Trophoblast cell (in vitro differentiated cells and primary cell): ENCODE measurements around the gene FGD2.

Source experiments
- DNase-seq, 2 donors: peaks; one replicate each; pipeline ENCODE4 v3.0.0-alpha.2; 2016
- H2AFZ ChIP-seq: 2 replicates; pipeline ENCODE4 v1.6.1; 2013; ENCODE audit warnings: low read length, moderate library complexity, mild to moderate bottlenecking; ENCODE audit not compliant: insufficient read depth, poor library complexity
- H2AK5ac ChIP-seq: 2 replicates; pipeline ENCODE4 v1.6.1; 2013; ENCODE audit warnings: mild to moderate bottlenecking, low read length
- H2BK120ac ChIP-seq: 2 replicates; pipeline ENCODE4 v1.6.1; 2013; ENCODE audit warnings: low read length, mild to moderate bottlenecking, moderate library complexity; ENCODE audit not compliant: insufficient read depth, poor library complexity
- H2BK12ac ChIP-seq: 2 replicates; pipeline ENCODE4 v1.6.1; 2013; ENCODE audit warnings: mild to moderate bottlenecking, low read length, moderate library complexity
- H2BK5ac ChIP-seq: 2 replicates; pipeline ENCODE4 v1.6.1; 2013; ENCODE audit warnings: low read length, low read depth, moderate library complexity, mild to moderate bottlenecking; ENCODE audit not compliant: poor library complexity
- H3K14ac ChIP-seq: 2 replicates; pipeline ENCODE4 v1.6.1; 2013; ENCODE audit warnings: mild to moderate bottlenecking, low read length
- H3K18ac ChIP-seq: 2 replicates; pipeline ENCODE4 v1.6.1; 2013; ENCODE audit warnings: mild to moderate bottlenecking, low read length
- H3K23ac ChIP-seq: 2 replicates; pipeline ENCODE4 v1.6.1; 2013; ENCODE audit warnings: low read length
- H3K27ac ChIP-seq: 2 replicates; pipeline ENCODE4 v1.5.1; 2013; ENCODE audit warnings: low read depth, mild to moderate bottlenecking, inconsistent platforms, low read length, moderate library complexity
- H3K27me3 ChIP-seq: 2 replicates; pipeline ENCODE4 v1.6.1; 2013; ENCODE audit warnings: inconsistent platforms, mild to moderate bottlenecking, low read length, moderate library complexity; ENCODE audit not compliant: insufficient read depth
- H3K36me3 ChIP-seq, 2 experiments: 1 replicate in 1 of 2; 2 replicates in 1 of 2; pipeline ENCODE4 v1.6.1; 2013; ENCODE audit warnings: low read length in 2 of 2, mild to moderate bottlenecking in 2 of 2, moderate library complexity in 1 of 2; ENCODE audit not compliant: insufficient read depth in 2 of 2, control insufficient read depth in 1 of 2
- H3K4ac ChIP-seq: 2 replicates; pipeline ENCODE4 v1.6.1; 2013; ENCODE audit warnings: low read depth, mild to moderate bottlenecking, low read length, moderate library complexity
- H3K4me1 ChIP-seq, 2 experiments: 1 replicate in 1 of 2; 2 replicates in 1 of 2; pipeline ENCODE4 v1.6.1; 2013; ENCODE audit warnings: low read length in 2 of 2, mild to moderate bottlenecking in 2 of 2, moderate library complexity in 1 of 2; ENCODE audit not compliant: insufficient read depth in 2 of 2, control insufficient read depth in 1 of 2
- H3K4me2 ChIP-seq: 2 replicates; pipeline ENCODE4 v1.6.1; 2013; ENCODE audit warnings: inconsistent platforms, mild to moderate bottlenecking, low read length, moderate library complexity
- H3K4me3 ChIP-seq: 2 replicates; pipeline ENCODE4 v1.5.1; 2013; ENCODE audit warnings: mild to moderate bottlenecking, low read depth, low read length, inconsistent platforms
- H3K79me1 ChIP-seq: one replicate; pipeline ENCODE4 v1.6.1; 2013; ENCODE audit warnings: low read length
- H3K79me2 ChIP-seq: 2 replicates; pipeline ENCODE4 v1.6.1; 2013; ENCODE audit warnings: low read length, mild to moderate bottlenecking; ENCODE audit not compliant: control insufficient read depth, insufficient read depth, poor library complexity
- H3K9ac ChIP-seq: 2 replicates; pipeline ENCODE4 v1.6.1; 2013; ENCODE audit warnings: mild to moderate bottlenecking, low read length
- H3K9me3 ChIP-seq: 2 replicates; pipeline ENCODE4 v1.6.1; 2013; ENCODE audit warnings: low read depth, mild to moderate bottlenecking, control low read depth, inconsistent platforms, low read length; ENCODE audit not compliant: insufficient read depth
- H4K12ac ChIP-seq: 2 replicates; pipeline ENCODE4 v1.6.1; 2013; ENCODE audit warnings: low read depth, mild to moderate bottlenecking, low read length, moderate library complexity
- H4K8ac ChIP-seq: 2 replicates; pipeline ENCODE4 v1.6.1; 2013; ENCODE audit warnings: low read depth, mild to moderate bottlenecking, low read length, moderate library complexity
- H4K91ac ChIP-seq: one replicate; pipeline ENCODE4 v1.6.1; 2013; ENCODE audit warnings: low read depth, mild to moderate bottlenecking, low read length, moderate library complexity
- WGBS: extraction: QIAGEN DNeasy Blood & Tissue Kit; methylation state at CpG from one replicate; pipeline ENCODE4 v1.1.7; 2013; ENCODE audit warnings: missing lambda C conversion rate; ENCODE audit not compliant: insufficient read length, insufficient coverage; ENCODE audit errors: extremely low coverage; 5-methylcytosine and 5-hydroxymethylcytosine counted together

Gene FGD2

DNA sequence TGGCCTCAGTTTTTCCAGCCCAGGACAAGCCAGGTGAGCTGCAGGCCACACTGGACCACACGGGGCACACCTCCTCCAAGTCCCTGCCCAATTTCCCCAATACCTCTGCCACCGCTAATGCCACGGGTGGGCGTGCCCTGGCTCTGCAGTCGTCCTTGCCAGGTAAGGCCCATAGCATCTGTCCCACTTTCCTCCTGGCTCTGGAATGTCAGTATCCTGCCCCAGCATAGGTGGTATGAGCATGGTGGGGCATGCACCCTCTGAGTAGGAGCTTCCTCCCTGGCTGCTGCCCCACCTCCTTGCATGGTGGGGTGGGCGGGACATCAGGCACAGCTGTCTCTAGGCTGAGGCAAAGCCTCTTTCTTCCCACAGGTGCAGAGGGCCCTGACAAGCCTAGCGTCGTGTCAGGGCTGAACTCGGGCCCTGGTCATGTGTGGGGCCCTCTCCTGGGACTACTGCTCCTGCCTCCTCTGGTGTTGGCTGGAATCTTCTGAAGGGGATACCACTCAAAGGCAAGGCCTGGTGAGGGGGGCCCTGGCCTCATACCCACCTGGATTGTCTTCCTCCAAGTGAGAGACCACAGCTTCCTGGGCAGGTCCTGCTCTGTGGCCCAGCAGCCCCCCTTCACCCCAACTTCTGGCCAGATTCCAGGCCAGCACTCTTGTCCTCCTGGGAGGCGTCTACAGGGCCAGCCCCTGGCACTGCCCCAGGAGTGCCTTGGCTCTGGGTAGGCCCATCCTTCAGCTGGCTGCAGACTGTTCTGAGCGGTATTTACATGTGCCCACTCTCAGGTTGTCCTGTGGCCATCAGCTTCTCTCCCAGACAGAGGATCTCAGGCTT, 41.8 kb upstream of the FGD2 start:
- no peak overlapping the region for H2BK12ac ChIP-seq
- no CpG with 5 or more reads among the region's 11 CpGs for WGBS
- no peak overlapping the region for H3K14ac ChIP-seq
- H3K79me2 ChIP-seq, result no peaks in the 10 kb centered on the region
- no peak overlapping the region for H4K12ac ChIP-seq
- DNase-seq, result no peak
- H3K27me3 ChIP-seq, result no peaks in the 10 kb centered on the region
- H3K36me3 ChIP-seq, result peaks cover 16 to 18% of the 10 kb centered on the region in 2 experiments
- H3K27ac ChIP-seq, result no peak overlapping the region
- H2BK120ac ChIP-seq, result no peak overlapping the region
- H2BK5ac ChIP-seq, result no peak overlapping the region
- no peak overlapping the region for H2AFZ ChIP-seq
- no peak overlapping the region for H3K4ac ChIP-seq
- no peak overlapping the region for H4K91ac ChIP-seq
- H3K18ac ChIP-seq, result no peak overlapping the region
- no peak overlapping the region for H3K4me2 ChIP-seq
- H3K9ac ChIP-seq, result no peak overlapping the region
- no peak overlapping the region for H3K23ac ChIP-seq
- H3K4me1 ChIP-seq, result peaks cover 2 to 3% of the 10 kb centered on the region in 2 experiments
- H4K8ac ChIP-seq, result no peak overlapping the region
- H3K9me3 ChIP-seq, result peaks cover 2% of the 10 kb centered on the region
- H3K4me3 ChIP-seq, result no peak overlapping the region
- no peaks in the 10 kb centered on the region for H3K79me1 ChIP-seq
- no peak overlapping the region for H2AK5ac ChIP-seq

- no CpG with 5 or more reads among the region's 6 CpGs for WGBS
These were observed 41.1 kb upstream of the FGD2 start for GRCh38 chr6:36964349-36964748.

DNA sequence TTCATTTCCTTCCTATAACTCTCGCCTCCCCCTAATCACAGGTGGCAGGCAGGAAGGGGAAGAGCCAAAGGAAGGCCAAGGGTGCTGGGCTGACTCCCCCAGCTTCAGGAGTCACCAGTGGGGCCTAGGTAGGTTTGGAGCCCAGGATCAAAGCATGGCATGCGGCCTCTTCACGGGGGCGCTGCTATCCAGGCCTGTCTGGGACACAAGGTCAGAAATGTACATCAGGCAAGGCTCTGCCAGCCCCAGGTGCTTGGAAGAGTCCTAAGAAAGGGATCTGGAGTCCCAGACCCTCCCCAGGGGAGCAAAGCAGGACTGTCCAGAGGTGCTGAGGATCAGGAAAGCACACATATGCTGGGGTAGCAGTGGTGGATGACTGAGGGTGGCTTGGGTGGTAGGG, 40.5 kb upstream of the FGD2 start:
- Histone ChIP-seq H3K4me2 (no peak overlapping the region), H3K14ac (no peak overlapping the region), H3K9ac (no peak overlapping the region), H2BK12ac (no peak overlapping the region), H3K4me3 (no peak overlapping the region), H3K27ac (no peak overlapping the region), H3K4me1 (peaks cover 2 to 3% of the 10 kb centered on the region in 2 experiments), H4K12ac (no peak overlapping the region), H4K8ac (no peak overlapping the region), H3K4ac (no peak overlapping the region), H2BK5ac (no peak overlapping the region), H3K18ac (no peak overlapping the region), H2AFZ (no peak overlapping the region), H3K23ac (no peak overlapping the region), H3K79me2 (no peaks in the 10 kb centered on the region), H3K27me3 (no peaks in the 10 kb centered on the region), H4K91ac (no peak overlapping the region), H2AK5ac (no peak overlapping the region), H3K79me1 (no peaks in the 10 kb centered on the region), H2BK120ac (no peak overlapping the region), H3K9me3 (peaks cover 2% of the 10 kb centered on the region), H3K36me3 (peaks cover 27 to 29% of the 10 kb centered on the region in 2 experiments)
- no CpG with 5 or more reads among the region's 4 CpGs for WGBS
- DNase-seq, result no peak

More at GRCh38 chr6:36964349-36964748, 41.1 kb upstream of the FGD2 start:
- peaks cover 22 to 25% of the 10 kb centered on the region in 2 experiments for H3K36me3 ChIP-seq
- H3K4me1 ChIP-seq, result peaks cover 2 to 3% of the 10 kb centered on the region in 2 experiments
- no peak overlapping the region for H3K4ac ChIP-seq
- H3K9ac ChIP-seq, result no peak overlapping the region
- H4K12ac ChIP-seq, result no peak overlapping the region
- no peaks in the 10 kb centered on the region for H3K27me3 ChIP-seq
- no peak overlapping the region for H2BK5ac ChIP-seq
- H3K14ac ChIP-seq, result no peak overlapping the region
- DNase-seq, result no peak
- no peak overlapping the region for H2AFZ ChIP-seq
- no peak overlapping the region for H2BK120ac ChIP-seq
- H4K91ac ChIP-seq, result no peak overlapping the region
- H2BK12ac ChIP-seq, result no peak overlapping the region
- H3K18ac ChIP-seq, result no peak overlapping the region
- H4K8ac ChIP-seq, result no peak overlapping the region
- H3K79me2 ChIP-seq, result no peaks in the 10 kb centered on the region
- no peaks in the 10 kb centered on the region for H3K79me1 ChIP-seq
- no peak overlapping the region for H3K4me3 ChIP-seq
- no peak overlapping the region for H3K4me2 ChIP-seq
- H3K9me3 ChIP-seq, result peaks cover 2% of the 10 kb centered on the region
- H3K27ac ChIP-seq, result no peak overlapping the region
- H3K23ac ChIP-seq, result no peak overlapping the region
- H2AK5ac ChIP-seq, result no peak overlapping the region

GRCh38 chr6:36967301-36967700, 38.2 kb upstream of the FGD2 start:
- H3K36me3 ChIP-seq, result peaks cover 45 to 53% of the 10 kb centered on the region in 2 experiments
- H3K4me2 ChIP-seq, result no peak overlapping the region
- peaks cover 2% of the 10 kb centered on the region for H3K9me3 ChIP-seq
- no peak overlapping the region for H3K27ac ChIP-seq
- no peak overlapping the region for H3K23ac ChIP-seq
- H3K14ac ChIP-seq, result no peak overlapping the region
- H2AK5ac ChIP-seq, result no peak overlapping the region
- no CpG with 5 or more reads among the region's 3 CpGs for WGBS
- H4K91ac ChIP-seq, result no peak overlapping the region
- H3K79me1 ChIP-seq, result no peaks in the 10 kb centered on the region
- DNase-seq, result no peak
- H2BK5ac ChIP-seq, result no peak overlapping the region
- H2AFZ ChIP-seq, result no peak overlapping the region
- no peak overlapping the region for H2BK120ac ChIP-seq
- H3K79me2 ChIP-seq, result no peaks in the 10 kb centered on the region
- H3K18ac ChIP-seq, result no peak overlapping the region
- no peak overlapping the region for H3K4ac ChIP-seq
- H3K4me1 ChIP-seq, result peaks cover 0 to 7% of the 10 kb centered on the region in 2 experiments
- H3K27me3 ChIP-seq, result no peaks in the 10 kb centered on the region
- H4K8ac ChIP-seq, result no peak overlapping the region
- no peak overlapping the region for H3K9ac ChIP-seq
- no peak overlapping the region for H4K12ac ChIP-seq
- no peak overlapping the region for H2BK12ac ChIP-seq
- H3K4me3 ChIP-seq, result no peak overlapping the region
